ENCODE data around the gene ADGRA3. TPM values are rescaled to one million over a fixed set of nuclear protein-coding genes. Genes with fewer than 3 reads are reported as not detected.
A peak's percentile ranks its signal among the peaks of the same experiment; 100 is the strongest.

ADGRA3 gene
- total RNA-seq, 6 donors from 2014 or later: 9.2 to 32.7 (median 17.2) TPM

DNA sequence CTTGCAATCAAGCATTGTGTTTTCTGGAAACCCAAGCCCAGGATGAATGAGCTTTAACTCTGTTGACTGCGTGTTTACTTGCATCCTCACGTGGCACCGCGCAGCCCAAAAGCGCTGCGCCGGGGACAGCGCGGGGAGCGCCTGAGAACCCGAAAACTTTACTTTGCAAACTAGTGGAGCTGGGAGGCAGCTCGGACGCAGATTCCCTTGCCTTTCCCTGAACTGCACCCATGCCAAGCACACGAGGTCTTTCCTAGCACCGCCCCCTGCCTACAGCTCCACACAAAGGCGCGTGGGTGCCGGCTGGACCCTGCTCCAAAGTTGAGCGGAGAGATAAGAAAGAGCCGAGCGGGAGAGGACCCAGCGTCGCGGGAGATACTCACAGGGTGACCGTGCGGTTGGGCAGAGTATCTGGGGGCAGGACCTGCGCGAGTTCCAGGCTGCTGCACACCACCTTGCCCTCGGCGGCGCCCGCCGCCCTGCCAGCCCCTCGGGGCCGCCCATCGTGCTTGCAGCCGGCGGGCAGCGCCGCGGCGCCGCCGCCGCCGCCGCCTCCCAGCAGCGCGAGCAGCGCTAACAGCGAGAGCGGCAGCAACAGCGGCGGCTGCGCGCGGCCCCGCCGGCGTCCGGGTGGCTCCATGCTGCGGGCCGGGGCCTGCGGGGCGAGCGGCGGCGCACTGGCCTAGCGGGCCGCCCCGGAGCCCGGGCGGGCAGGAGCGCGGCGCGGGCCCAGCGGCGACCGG, 550 bp downstream of the ADGRA3 start:
- WGBS, 2 donors: 0 to 7% methylated on average over 5 to 28 of the region's 80 CpGs
- Histone ChIP-seq H3K4me3 (peak overlapping the region; percentile 13 to 64 (median 60)), H3K9me3 (no peaks in the 10 kb centered on the region), H3K4me1 (peaks cover 0 to 24% (median 8%) of the 10 kb centered on the region in 4 donors), H3K36me3 (no peaks in the 10 kb centered on the region), H3K27me3 (no peaks in the 10 kb centered on the region), H3K27ac (peak overlapping the region in 3 of 4 donors; percentile 66 to 84 (median 79))
- peak; percentile 70 for ATAC-seq (ENCODE audit: low FRiP score in 2 of 2)
- peak; percentile 71 to 90 for DNase-seq
- TF ChIP-seq POLR2A (IDR thresholded peaks at IDR 0.05): peak in 1 of 4 donors; percentile 21
- peak in 1 of 2 donors; percentile 20 for TF ChIP-seq POLR2AphosphoS5 (IDR thresholded peaks at IDR 0.05)
- no peak for TF ChIP-seq EP300 (IDR thresholded peaks at IDR 0.05)
- TF ChIP-seq, protein P1, sequence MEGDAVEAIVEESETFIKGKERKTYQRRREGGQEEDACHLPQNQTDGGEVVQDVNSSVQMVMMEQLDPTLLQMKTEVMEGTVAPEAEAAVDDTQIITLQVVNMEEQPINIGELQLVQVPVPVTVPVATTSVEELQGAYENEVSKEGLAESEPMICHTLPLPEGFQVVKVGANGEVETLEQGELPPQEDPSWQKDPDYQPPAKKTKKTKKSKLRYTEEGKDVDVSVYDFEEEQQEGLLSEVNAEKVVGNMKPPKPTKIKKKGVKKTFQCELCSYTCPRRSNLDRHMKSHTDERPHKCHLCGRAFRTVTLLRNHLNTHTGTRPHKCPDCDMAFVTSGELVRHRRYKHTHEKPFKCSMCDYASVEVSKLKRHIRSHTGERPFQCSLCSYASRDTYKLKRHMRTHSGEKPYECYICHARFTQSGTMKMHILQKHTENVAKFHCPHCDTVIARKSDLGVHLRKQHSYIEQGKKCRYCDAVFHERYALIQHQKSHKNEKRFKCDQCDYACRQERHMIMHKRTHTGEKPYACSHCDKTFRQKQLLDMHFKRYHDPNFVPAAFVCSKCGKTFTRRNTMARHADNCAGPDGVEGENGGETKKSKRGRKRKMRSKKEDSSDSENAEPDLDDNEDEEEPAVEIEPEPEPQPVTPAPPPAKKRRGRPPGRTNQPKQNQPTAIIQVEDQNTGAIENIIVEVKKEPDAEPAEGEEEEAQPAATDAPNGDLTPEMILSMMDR (IDR thresholded peaks at IDR 0.05): peak in 1 of 6 experiments; percentile 25

DNA sequence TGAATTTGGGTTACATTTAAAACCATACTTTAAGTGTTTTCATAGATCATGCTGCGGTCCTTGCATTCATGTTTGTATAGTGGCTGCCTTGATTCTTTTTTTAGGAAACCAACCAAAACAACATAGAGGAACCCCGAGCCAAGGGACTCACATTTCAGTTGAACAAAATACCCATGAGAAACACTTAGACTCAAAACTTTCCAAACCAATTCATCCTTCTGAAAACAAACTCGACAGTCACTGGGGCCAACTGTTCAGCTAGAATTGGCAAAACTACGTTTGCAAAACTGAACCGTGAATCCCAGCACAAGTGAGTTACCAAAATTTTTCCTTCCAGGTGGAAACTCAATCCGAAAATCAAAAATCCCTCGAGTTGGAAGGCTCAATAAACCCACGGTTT, 1.4 kb downstream of the ADGRA3 start:
- no peaks in the 10 kb centered on the region for H3K36me3 ChIP-seq

DNA sequence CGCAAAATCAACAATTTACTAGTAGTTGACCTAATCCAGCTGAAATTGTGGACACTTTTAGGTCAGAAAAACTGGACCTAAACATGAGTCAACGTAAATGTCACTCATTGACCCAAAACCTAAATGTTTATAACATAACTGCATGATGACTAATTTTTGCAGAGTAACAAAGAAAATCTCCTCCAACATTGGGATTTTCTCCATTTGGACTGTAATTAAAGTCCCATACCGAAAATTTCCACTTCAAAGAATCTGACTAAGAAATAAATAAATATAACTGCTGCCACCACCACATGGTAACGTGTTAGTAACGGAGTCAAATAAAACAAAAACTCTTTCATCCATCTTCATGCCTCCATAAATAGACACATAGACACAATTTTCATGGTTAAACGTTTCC, 1.9 kb downstream of the ADGRA3 start:
- TF ChIP-seq, protein P1 (IDR thresholded peaks at IDR 0.05): no peak
- no peak for TF ChIP-seq EP300 (IDR thresholded peaks at IDR 0.05)
- no peak for TF ChIP-seq POLR2A (IDR thresholded peaks at IDR 0.05)
- TF ChIP-seq POLR2AphosphoS5 (IDR thresholded peaks at IDR 0.05): no peak
- DNase-seq: no peak
- ATAC-seq (ENCODE audit: low FRiP score in 2 of 2): no peak
- peaks cover 0 to 24% (median 8%) of the 10 kb centered on the region in 4 donors for H3K4me1 ChIP-seq
- H3K9me3 ChIP-seq: no peaks in the 10 kb centered on the region
- 65 to 66% methylated on average over 6 of the region's 6 CpGs for WGBS, 2 donors
- H3K27me3 ChIP-seq: no peaks in the 10 kb centered on the region
- H3K36me3 ChIP-seq: no peaks in the 10 kb centered on the region
- no peak overlapping the region for H3K4me3 ChIP-seq
- no peak overlapping the region for H3K27ac ChIP-seq

More for the DNA sequence above, 1.4 kb downstream of the ADGRA3 start:
- TF ChIP-seq POLR2A (IDR thresholded peaks at IDR 0.05) (no peak), EP300 (IDR thresholded peaks at IDR 0.05) (no peak), POLR2AphosphoS5 (IDR thresholded peaks at IDR 0.05) (no peak)
- TF ChIP-seq, protein P1 (IDR thresholded peaks at IDR 0.05): no peak
- no peak for DNase-seq
- 15 to 18% methylated on average over 8 of the region's 8 CpGs for WGBS, 2 donors
- ATAC-seq (ENCODE audit: low FRiP score in 2 of 2): no peak
- peak overlapping the region in 3 of 4 donors; percentile 58 to 64 (median 61) for H3K4me3 ChIP-seq
- peaks cover 0 to 24% (median 8%) of the 10 kb centered on the region in 4 donors for H3K4me1 ChIP-seq
- H3K27ac ChIP-seq: peak overlapping the region in 1 of 4 donors; percentile 32
- H3K27me3 ChIP-seq: no peaks in the 10 kb centered on the region
- no peaks in the 10 kb centered on the region for H3K9me3 ChIP-seq

DNA sequence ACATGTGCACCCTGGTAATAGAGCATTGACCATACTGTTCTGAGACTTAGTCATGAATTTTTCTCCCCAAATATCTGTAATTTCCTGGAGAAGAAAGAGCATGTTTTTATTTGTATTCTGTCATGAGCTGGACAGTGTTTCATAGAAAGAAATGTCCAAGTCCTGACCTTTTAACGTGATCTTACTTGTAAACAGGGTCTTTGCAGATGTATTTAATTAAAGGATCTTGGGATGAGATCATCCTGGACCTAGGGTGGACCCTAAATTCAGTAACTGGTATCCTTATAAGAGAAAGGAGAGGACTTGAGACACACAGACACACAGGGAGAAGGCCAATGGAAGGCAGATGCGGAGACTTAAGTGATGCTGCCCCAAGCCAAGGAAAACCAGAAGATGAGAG, 3.6 kb downstream of the ADGRA3 start:
- TF ChIP-seq POLR2A (IDR thresholded peaks at IDR 0.05): no peak
- TF ChIP-seq, protein P1 (IDR thresholded peaks at IDR 0.05): no peak
- no peak for TF ChIP-seq POLR2AphosphoS5 (IDR thresholded peaks at IDR 0.05)
- no peak for TF ChIP-seq EP300 (IDR thresholded peaks at IDR 0.05)
- 83 to 84% methylated on average over 2 of the region's 2 CpGs for WGBS, 2 donors
- Histone ChIP-seq H3K4me3 (no peak overlapping the region), H3K9me3 (no peaks in the 10 kb centered on the region), H3K27ac (no peak overlapping the region), H3K36me3 (no peaks in the 10 kb centered on the region), H3K4me1 (peaks cover 0 to 28% (median 8%) of the 10 kb centered on the region in 4 donors), H3K27me3 (no peaks in the 10 kb centered on the region)
- no peak for DNase-seq
- no peak for ATAC-seq (ENCODE audit: low FRiP score in 2 of 2)

Measured in upper lobe of left lung (tissue), 6 donors.